ENCODE data around the gene SLC39A11. TPM values are rescaled to one million over a fixed set of nuclear protein-coding genes. Genes with fewer than 3 reads are reported as not detected.
"Not testable (repeated sequence)": the region's sequence is repeated elsewhere in the genome, so short reads cannot be mapped to it uniquely, and the experiment has no call there.

SLC39A11 gene, protein sequence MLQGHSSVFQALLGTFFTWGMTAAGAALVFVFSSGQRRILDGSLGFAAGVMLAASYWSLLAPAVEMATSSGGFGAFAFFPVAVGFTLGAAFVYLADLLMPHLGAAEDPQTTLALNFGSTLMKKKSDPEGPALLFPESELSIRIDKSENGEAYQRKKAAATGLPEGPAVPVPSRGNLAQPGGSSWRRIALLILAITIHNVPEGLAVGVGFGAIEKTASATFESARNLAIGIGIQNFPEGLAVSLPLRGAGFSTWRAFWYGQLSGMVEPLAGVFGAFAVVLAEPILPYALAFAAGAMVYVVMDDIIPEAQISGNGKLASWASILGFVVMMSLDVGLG
- total RNA-seq (2014; rRNA removed; shearing (Covaris generic)), result 20.9 and 33.9 TPM in 2 replicates

DNA sequence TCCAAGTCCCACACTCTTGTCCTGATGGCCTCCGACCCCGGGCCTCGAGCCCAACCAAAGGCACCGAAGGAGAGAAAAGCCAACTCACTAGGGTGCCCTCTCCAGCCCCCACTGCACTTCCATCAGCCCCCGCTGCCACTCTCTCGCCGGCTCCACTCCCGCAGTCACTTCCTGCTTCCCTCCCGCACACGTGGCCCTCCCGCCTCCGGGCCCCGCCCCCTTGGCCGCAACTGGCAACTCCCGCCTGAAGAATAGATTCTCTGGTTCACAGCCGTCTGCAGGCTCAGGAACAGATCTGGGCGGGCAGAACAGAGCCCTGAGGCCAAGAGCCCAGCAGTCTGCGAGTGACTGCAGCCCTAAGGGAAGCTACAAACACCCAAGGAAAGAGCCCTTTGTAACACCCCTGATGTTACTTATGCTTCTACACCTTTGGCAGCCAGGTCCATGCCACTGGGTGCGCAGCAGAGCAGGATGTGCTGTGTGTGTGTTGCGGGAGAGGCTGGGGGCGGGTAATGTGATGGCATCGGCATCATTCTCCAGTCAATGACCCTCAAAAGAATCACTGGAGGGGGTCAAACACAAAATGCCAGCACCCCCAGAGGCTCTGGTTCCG lies at the start of gene SLC39A11:
SLC39A11 (minus strand) TSS at position 166 of the 613 bp plus-strand sequence. CDS start 3,924 bp downstream, outside the sequence.
- peak; percentile 95 for DNase-seq (ENCODE audit: low spot score)

DNA sequence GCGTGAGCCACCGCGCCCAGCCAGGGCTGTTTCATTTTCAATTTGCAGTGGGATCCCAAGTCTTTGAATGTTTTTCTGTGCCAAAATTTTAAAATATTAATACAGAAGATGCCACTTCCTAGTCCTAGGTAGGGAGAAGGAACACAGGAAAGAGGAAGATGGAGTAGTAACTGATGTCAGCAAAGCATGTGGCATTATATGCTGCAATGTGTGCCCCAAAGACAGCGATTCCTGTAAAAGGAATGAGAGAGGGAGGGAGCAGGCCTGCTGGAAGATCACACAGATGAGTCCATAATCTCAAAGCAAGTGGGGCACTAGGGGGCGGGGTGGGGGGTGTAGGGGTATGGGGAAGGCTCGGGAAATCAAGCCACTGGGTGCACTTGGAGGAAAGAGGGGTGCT lies 48.9 kb upstream of the SLC39A11 start:
- DNase-seq (ENCODE audit: low spot score), result no peak

DNA sequence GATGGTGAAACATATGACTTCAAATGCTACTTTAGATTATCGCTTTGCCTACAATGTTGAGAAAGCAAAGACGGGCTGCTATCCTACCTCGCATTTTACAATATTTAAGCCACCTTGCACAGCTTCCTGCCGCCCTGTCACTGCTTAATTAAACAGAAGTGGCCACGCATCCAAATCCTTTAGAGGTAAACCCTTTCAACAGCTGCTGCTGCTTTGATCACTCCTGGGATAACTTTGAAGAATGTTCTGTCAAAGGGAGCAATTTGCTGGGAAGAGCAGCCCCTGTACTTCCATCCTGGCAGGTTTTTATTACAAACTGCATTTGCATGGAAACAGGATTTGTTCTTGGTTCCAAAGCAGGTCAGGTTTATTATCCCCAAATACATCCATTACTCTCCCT lies 48.1 kb upstream of the SLC39A11 start:
- no peak for DNase-seq (ENCODE audit: low spot score)

DNA sequence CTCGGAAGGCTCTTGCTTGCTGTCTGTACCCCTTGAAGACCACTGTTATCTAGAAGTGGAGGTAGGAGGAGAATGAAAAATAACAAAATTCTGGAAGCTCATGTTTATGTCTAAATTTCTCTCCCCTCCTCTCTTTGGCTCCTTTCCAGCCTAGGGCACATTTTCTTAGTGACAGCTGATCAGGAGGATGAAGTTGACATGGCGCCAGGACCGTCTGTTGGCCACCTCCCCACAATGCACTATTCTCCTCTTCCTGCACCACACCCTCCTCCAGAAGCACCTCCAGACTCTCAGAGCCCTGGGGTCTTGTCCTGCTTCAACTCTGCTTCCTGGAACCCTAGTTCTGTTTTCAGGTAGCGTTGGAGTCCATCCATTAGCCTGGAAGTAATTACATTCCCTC lies 46.8 kb upstream of the SLC39A11 start:
- no peak for DNase-seq (ENCODE audit: low spot score)

DNA sequence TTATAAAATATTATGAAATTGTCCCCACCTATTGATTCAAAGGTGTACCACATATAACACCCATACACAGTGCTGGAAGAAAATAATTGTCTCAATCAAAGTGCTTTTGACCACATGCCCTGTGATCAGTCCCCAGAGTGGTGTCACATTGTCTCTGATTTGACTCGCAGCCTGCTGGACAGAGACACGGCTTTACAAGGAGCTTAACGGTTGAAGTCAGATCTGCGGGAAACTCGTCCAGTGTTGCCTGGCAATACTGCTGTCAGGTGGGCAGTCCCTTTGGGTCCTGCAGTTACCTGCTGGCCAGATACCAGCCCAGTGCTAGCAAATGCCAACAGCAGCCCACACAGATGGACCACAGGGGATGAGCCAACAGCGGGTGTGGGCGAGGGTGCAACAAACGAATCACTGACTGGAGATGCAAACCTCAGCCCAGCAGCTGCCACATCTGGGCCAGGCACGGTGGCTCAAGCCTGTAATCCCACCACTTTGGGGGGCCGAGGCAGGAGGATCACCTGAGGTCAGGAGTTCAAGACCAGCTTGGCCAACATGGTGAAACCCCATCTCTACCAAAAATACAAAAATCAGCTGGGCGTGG lies 46.2 kb upstream of the SLC39A11 start:
- no peak for DNase-seq (ENCODE audit: low spot score)

DNA sequence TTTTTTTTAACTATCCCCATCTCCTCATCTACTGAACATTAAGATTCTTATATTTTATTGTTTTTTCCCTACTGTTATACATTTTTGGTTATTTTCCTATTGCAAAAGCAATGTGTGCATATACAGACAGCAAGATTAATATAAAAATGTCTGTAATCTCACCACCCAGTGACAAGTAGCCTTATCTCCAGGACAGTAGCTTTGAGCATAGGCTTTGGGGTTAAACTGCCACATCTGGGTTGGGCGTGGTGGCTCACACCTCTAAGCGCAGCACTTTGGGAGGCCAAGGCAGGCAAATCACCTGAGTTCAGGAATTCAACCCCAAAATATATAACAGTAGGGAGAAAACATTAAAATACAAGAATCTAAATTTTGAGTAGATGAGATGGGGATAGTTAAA lies 44.9 kb upstream of the SLC39A11 start:
- no peak for DNase-seq (ENCODE audit: low spot score)

DNA sequence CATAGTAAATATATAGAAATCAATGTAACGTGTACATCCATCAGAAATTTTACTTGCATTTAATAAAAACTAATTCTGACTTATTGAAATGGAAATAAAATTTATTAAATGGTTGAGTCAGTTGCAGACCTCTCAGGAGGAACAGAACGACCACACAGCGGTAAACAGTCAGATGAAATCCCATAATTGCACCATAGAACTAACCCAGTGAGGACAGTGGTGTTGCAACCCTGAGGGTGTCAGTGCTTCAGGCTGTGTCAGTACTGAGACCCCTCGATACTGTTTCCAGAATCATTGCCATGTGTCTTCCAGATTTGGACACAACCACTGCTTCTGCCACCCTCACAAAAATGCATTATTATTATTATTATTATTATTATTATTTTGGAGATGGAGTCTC lies 43.3 kb upstream of the SLC39A11 start:
- DNase-seq (ENCODE audit: low spot score), result no peak

DNA sequence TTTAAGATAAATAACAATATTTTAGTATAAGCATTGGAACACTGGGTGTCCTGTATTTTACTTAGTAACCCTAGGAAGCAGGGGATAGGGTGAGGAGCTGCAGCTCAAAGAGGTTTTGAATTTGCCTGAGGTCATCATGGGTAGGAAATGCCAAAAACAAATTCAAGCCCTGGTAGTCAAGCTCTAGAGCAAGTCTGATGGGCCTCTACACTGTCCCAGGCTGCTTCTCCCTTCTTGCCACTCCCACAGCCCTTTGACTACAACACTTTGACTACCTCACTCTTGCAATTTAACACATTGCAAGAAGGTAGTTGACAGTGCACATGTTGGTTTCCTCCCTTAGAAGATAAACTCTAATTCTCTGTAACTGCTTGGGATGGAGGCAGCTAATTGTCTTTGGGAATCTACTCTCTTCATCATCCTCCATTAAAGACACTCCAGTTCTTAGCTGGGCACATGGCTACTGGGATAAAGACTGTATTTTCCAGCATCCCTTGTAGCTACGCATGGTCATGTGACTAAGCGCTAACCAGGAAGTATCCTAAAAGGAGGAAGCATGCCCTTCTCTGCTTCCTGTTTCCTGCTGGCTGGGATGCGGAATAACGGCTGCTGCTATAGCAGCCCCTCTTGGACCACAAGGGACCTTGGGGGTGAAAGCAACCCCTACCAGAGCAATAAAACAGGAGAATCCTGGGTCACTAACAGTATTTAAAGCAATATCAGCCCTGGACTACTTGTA lies 41.6 kb upstream of the SLC39A11 start:
- DNase-seq (ENCODE audit: low spot score), result no peak

DNA sequence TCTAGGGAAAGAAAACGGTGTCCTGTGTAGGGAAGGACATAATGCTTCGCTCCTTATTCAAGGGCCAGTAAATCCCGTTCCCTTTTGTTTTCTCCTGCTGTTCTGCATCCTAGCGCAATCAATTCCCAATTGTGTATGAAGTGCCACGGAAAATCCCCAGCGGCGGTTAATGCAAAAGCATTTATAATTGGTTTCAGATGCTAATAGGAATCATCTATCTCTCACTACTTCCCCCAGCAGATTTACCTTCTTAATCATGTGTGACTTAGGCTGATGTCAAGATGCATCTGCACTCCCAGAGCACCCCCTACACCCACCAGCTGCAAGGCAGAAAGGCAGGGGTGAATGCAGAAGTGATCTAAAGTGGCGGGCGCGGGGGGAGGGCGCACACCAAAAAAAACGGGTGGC lies 39.6 kb upstream of the SLC39A11 start:
- DNase-seq (ENCODE audit: low spot score), result no peak

DNA sequence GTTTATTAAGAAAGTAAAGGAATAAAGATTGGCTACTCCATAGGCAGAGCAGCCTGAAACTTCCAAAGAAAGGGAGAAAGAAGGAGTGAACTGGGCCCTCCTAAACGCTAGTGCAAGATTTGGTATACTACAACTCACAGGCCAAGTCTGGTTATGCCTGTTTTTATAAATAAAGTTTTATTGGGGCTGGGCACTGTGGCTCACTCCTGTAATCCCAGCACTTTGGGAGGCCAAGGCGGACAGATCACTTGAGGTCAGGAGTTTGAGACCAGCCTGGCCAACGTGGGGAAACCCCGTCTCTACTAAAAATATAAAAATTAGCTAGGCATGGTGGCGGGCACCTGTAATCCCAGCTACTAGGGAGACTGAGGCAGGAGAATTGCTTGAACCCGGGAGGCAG lies 39.0 kb upstream of the SLC39A11 start:
- not testable (repeated sequence) for DNase-seq (ENCODE audit: low spot score)

DNA sequence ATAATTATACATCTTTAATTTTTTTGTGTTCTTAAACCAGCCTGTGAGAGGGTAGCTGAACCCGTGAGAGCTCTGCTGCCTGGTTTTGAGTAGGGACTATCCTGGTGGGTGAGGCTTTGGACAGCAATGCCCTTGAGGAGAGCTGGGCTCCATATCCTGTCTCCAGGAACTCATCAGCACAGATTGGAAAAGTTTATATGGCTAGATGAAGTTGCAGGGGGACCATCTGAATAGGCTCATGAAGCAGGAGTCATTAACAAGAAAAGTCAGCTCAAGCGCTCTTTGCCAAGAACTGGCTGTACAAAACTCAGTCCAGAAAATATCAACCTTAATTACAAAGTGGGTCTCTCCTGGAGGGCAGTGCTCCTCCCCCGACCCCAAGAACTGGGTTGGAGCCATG lies 38.5 kb upstream of the SLC39A11 start:
- no peak for DNase-seq (ENCODE audit: low spot score)

DNA sequence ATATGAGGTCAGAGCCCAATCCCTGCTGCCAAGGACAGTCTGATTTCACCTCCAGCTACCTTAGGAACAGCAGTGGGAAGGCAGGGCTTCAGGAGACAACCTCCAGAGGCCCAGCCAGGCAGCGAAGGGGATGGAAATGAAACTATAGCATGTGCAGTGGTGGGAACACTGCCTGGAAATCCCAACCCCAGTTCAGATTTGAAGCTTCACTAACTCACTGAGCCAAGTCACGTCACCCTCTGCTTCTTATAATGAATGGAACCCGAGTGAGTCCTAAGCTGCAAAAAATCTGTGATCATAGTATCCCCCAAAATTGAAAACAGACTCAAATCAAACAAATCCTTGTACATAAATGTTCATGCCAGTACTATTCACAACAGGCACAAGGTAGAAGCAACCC lies 36.0 kb upstream of the SLC39A11 start:
- no peak for DNase-seq (ENCODE audit: low spot score)

DNA sequence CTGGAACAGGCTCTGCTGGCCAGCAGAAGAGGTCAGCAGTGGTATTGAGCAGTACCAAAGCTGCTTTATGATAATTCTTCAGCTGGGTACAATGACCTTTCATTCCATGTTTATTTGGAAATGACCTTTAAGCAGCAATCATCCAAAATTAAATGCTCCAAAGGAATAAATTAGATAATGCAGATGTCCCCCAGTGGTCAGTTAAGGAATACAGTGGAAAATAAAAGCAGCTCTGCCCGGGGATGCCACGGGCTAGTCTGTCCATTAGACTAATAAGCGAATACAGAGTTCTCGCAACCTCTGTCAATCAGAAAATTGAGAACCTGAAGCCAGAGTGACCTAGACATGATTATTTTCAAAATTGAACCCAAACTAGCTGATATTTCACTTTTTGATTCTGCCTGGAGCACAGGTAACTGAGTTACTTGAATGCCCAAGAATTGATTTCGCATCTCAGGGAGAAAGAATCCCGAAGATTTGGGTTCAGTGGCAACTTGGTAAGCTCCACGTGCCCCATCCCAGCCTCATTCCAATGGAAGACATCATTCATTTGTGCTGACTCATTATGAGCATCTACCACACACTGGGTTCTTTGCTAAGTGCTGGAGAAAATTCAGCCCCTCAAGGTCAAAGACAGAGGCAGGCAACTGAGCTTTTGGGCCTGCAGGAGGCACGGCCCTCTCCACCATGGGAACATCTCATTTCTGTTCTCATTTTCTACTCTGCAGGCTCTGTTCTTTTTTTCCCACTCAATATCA lies 34.4 kb upstream of the SLC39A11 start:
- no peak for DNase-seq (ENCODE audit: low spot score)

DNA sequence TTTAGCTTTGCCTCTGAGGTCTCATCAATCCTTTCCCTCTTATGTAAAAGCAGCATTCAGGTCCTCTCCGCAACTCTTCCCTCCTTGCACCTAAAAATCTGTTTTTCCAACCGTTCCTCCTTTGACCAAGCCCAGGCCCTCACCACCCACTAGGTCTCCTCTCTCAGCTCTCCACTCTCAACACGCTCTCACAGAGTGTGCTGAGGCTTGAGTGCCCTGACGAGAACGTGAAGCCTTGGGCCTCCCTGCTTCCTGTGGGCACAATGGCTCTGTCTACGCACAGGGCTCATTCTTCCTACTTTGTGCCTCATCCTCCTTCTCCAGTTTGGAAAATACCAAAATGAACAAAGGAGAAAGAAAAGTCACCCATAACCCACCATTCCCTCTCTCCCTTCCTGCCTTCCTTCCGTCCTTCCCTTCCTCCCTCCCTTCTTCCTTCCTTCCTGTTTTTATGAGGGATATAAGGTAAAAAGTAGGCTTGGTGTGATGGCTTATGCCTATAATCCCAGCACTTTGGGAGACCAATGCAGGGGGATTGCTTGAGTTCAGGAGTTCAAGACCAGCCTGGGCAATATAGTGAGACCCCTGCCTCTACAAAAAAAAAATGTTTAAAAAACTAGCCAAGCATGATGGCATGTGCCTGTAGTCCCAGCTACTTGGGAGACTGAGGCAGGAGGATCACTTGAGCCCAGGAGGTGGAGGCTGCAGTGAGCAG lies 31.3 kb upstream of the SLC39A11 start:
- DNase-seq (ENCODE audit: low spot score), result no peak

DNA sequence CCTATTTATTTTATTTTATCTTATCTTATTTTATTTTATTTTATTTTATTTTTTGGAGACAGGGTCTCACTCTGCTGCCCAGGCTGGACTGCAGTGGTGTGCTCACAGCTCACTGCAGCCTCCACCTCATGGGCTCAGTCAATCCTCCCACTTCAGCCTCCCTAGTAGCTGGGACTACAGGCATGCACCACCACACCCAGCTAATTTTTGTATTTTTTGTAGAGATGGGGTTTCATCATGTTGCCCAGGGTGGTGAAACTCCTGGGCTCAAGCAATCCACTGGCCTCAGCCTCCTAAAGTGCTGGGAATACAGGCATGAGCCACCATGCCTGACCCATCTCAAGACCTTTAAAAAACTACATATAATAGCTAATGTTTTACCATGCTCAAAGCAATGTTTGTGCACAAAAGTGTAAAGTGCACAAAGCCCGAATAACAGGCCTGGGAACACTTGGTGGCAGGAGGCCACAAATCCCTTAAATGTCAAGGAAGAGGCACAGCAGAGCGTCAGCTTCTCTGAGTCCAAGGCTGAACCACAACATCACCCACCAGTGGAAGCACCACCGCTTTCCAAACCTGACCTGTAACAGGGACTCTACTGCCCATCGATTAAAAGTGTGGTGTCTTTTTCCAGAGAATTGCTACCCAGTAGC lies 30.6 kb upstream of the SLC39A11 start:
- no peak for DNase-seq (ENCODE audit: low spot score)

DNA sequence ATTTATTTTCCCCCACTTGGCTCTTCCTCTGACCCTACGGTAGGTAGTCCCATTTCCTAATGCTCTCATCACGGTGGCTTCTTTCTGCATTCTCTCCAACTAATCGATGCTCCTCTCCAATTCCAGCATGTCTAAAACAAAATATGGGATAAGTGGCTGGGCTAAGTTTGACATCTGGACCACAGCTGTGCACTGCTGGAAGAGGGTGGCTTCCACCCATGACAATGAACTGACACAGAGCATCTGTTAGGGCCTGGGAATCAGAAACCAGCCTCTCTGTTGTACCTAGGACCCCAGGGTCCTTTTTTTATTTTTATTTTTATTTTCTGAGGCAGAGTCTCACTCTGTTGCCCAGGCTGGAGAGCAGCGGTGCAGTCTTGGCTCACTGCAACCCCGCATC lies 29.0 kb upstream of the SLC39A11 start:
- DNase-seq (ENCODE audit: low spot score), result no peak

DNA sequence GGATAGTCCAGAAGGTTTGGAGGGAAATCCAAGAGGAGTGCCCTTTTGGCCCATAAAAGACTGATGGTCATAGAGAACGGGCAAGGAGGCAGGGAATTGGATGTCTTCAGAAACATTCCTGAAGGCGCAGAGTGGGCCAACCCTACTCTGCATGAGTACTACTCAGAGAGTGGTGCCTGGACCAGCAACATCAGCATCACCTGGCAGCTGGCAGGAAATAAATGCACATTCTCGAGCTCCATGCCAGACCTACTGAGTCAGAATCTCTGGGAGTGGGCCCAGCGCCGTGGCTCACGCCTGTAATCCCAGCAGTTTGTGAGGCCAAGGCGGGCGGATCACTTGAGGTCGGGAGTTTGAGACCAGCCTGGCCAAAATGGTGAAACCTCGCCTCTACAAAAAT lies 27.1 kb upstream of the SLC39A11 start:
- no peak for DNase-seq (ENCODE audit: low spot score)

DNA sequence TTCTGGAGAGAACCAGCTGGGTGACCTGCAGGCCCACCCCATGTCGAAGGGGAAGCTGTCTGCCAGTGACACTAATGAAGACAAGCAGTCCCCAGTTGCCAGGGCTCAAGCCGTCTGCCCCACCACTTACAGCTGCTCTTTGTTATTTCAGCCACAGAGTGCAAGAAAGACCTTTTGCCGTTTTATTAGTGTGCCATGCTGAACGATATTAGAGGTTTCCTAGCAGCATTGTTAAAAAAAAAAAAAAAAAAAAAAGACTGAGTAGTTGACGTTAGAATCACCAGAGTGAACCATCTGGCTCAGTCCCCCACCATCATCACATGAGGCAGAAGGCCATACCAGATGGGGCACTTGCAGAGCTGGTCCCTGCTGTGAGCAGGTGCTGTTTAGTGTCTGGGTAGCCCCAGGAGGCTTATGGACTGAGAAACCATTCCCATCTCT lies 26.5 kb upstream of the SLC39A11 start:
- DNase-seq (ENCODE audit: low spot score), result no peak

DNA sequence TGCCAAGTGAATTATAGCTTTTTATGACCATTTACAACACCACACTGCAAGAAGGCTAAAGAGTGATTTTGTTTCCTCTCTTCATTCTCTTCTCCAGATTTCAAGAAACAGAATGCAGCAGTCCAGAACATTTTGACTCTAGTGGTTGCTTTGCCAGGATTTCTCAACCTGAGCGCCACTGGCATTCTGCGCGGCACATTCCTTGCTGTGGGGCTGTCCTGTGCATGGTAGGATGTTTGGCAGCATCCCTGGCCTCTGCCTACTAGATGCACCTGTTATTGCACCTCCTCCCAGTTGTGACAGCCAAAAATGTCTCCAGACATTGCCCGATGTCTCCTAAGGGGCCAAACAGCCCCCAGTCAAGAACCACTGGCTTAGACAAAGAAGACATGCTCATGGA lies 25.7 kb upstream of the SLC39A11 start:
- no peak for DNase-seq (ENCODE audit: low spot score)

DNA sequence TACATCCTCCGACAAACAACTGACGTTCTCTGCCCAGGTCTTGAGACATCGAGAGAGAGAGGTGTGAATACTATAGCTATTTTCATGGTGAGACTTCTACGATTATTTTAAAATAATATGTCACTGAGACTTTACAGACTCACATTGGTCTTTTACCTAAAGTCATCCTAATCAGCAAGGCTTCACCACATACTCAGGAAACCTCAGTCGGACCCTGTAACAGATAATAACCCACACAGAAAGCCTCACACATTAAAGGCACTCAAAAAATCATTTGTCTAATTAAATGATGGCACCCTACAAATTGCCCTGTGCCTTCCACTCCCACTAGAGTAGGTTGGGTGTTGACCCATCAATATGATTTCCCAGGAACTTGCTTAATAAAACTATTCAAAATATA lies 19.8 kb upstream of the SLC39A11 start:
- DNase-seq (ENCODE audit: low spot score), result no peak

DNA sequence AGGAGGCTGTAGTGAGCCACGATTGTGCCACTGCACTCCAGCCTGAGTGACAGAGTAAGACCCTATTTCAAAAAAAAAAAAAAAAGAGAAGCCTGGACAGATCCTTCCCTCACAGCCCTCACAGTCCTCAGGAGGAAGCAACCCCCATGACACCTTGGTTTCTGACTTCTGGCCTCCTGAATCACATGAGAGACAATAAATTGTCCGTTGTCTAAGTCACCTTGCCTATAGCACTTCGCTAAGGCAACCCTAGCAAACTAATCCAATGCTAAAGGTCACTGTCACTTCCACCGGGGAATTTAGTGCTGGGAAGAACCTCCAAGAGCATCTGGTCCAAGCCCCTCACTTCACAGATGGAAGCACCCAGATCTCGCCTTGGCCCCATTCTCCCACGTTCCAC lies 18.9 kb upstream of the SLC39A11 start:
- DNase-seq (ENCODE audit: low spot score), result no peak
